ENCODE measurements around the gene HECTD4.

HECTD4 gene

GRCh38 chr12:112241176-112241575 lies 141.1 kb downstream of the HECTD4 start:
- H3K27ac ChIP-seq: no peak overlapping the region
- TF ChIP-seq CTCF (IDR thresholded peaks at IDR 0.05) (no peak), ZFX (IDR thresholded peaks at IDR 0.05; ENCODE audit: borderline replicate concordance) (no peak)

GRCh38 chr12:112239881-112240280 lies 142.3 kb downstream of the HECTD4 start:
- no peak overlapping the region for H3K27ac ChIP-seq
- TF ChIP-seq ZFX (IDR thresholded peaks at IDR 0.05; ENCODE audit: borderline replicate concordance) (no peak), CTCF (IDR thresholded peaks at IDR 0.05) (no peak)

- no peak overlapping the region for H3K27ac ChIP-seq
- TF ChIP-seq CTCF (IDR thresholded peaks at IDR 0.05) (no peak), ZFX (IDR thresholded peaks at IDR 0.05; ENCODE audit: borderline replicate concordance) (no peak)
These were observed 143.2 kb downstream of the HECTD4 start for GRCh38 chr12:112239020-112239419.

- TF ChIP-seq CTCF (IDR thresholded peaks at IDR 0.05): no peak
- no peak for TF ChIP-seq ZFX (IDR thresholded peaks at IDR 0.05; ENCODE audit: borderline replicate concordance)
- H3K27ac ChIP-seq: no peak overlapping the region
These were observed 143.8 kb downstream of the HECTD4 start for GRCh38 chr12:112238441-112238840.

GRCh38 chr12:112236786-112237185 lies 145.4 kb downstream of the HECTD4 start:
- H3K27ac ChIP-seq: no peak overlapping the region
- no peak for TF ChIP-seq ZFX (IDR thresholded peaks at IDR 0.05; ENCODE audit: borderline replicate concordance)
- TF ChIP-seq CTCF (IDR thresholded peaks at IDR 0.05): no peak

- TF ChIP-seq CTCF (IDR thresholded peaks at IDR 0.05): no peak
- TF ChIP-seq ZFX (IDR thresholded peaks at IDR 0.05; ENCODE audit: borderline replicate concordance): no peak
- no peak overlapping the region for H3K27ac ChIP-seq
These were observed 145.8 kb downstream of the HECTD4 start for GRCh38 chr12:112236386-112236785.

GRCh38 chr12:112234303-112234702 lies 147.9 kb downstream of the HECTD4 start:
- TF ChIP-seq ZFX (IDR thresholded peaks at IDR 0.05; ENCODE audit: borderline replicate concordance): no peak
- TF ChIP-seq CTCF (IDR thresholded peaks at IDR 0.05): no peak
- H3K27ac ChIP-seq: no peak overlapping the region
